Upper lobe of left lung (tissue), 4 donors: ENCODE data around the gene TBC1D8.

Experiments
- CTCF ChIP-seq, 6 experiments: fragments of 450-650 bp in 4 of 6; fragments of 200-600 bp in 2 of 6; sonication (generic) in 2 of 6; IDR thresholded peaks; one replicate each; pipeline ENCODE4 v1.5.1; 2016 to 2019; ENCODE audit warnings: antibody characterized with exemption in 6 of 6
- POLR2A ChIP-seq, 4 donors: fragments of 450-650 bp; IDR thresholded peaks; one replicate each; pipeline ENCODE4 v1.5.1; 2016 to 2017; ENCODE audit warnings: antibody characterized with exemption in 4 of 4, mild to moderate bottlenecking in 2 of 4

- TF ChIP-seq CTCF (IDR thresholded peaks at IDR 0.05) (no peak), POLR2A (IDR thresholded peaks at IDR 0.05) (no peak)
Observed at GRCh38 chr2:101114268-101114783, 36.9 kb downstream of the TBC1D8 start.
